ENCODE measurements around the gene C15orf61. TPM values are rescaled to one million over a fixed set of nuclear protein-coding genes. Genes with fewer than 3 reads are reported as not detected.

The C15orf61 gene
- total RNA-seq, 1 donor from 2014 or later: 4.5 TPM

GRCh38 chr15:67521783-67522568 is 1.0 kb downstream of the C15orf61 start:
- Mint-ChIP-seq H3K4me1 (ENCODE audit: unreplicated experiment) (peaks cover 13% of the 10 kb centered on the region), H3K36me3 (ENCODE audit: low read depth, unreplicated experiment) (no peaks in the 10 kb centered on the region), H3K27me3 (ENCODE audit: unreplicated experiment) (no peaks in the 10 kb centered on the region), H3K27ac (ENCODE audit: unreplicated experiment) (peak overlapping the region; percentile 32), H3K4me3 (ENCODE audit: unreplicated experiment) (peak overlapping the region; percentile 90), H3K9me3 (ENCODE audit: unreplicated experiment) (no peaks in the 10 kb centered on the region)
- no peak for DNase-seq (ENCODE audit: low spot score)
- TF ChIP-seq CTCF (IDR thresholded peaks at IDR 0.05; ENCODE audit: unreplicated experiment): no peak

GRCh38 chr15:67523330-67523729 is 2.4 kb downstream of the C15orf61 start:
- Mint-ChIP-seq H3K27me3 (ENCODE audit: unreplicated experiment) (no peaks in the 10 kb centered on the region), H3K4me3 (ENCODE audit: unreplicated experiment) (no peak overlapping the region), H3K36me3 (ENCODE audit: low read depth, unreplicated experiment) (no peaks in the 10 kb centered on the region), H3K9me3 (ENCODE audit: unreplicated experiment) (no peaks in the 10 kb centered on the region), H3K4me1 (ENCODE audit: unreplicated experiment) (peaks cover 13% of the 10 kb centered on the region), H3K27ac (ENCODE audit: unreplicated experiment) (no peak overlapping the region)
- no peak for DNase-seq (ENCODE audit: low spot score)
- no peak for TF ChIP-seq CTCF (IDR thresholded peaks at IDR 0.05; ENCODE audit: unreplicated experiment)

GRCh38 chr15:67524235-67524634 is 3.3 kb downstream of the C15orf61 start:
- H3K9me3 Mint-ChIP-seq (ENCODE audit: unreplicated experiment): no peaks in the 10 kb centered on the region
- no peak for TF ChIP-seq CTCF (IDR thresholded peaks at IDR 0.05; ENCODE audit: unreplicated experiment)
- no peaks in the 10 kb centered on the region for H3K36me3 Mint-ChIP-seq (ENCODE audit: low read depth, unreplicated experiment)
- DNase-seq (ENCODE audit: low spot score): no peak
- H3K27me3 Mint-ChIP-seq (ENCODE audit: unreplicated experiment): no peaks in the 10 kb centered on the region
- no peak overlapping the region for H3K4me3 Mint-ChIP-seq (ENCODE audit: unreplicated experiment)
- H3K4me1 Mint-ChIP-seq (ENCODE audit: unreplicated experiment): peaks cover 9% of the 10 kb centered on the region
- no peak overlapping the region for H3K27ac Mint-ChIP-seq (ENCODE audit: unreplicated experiment)

GRCh38 chr15:67528513-67528912 is 7.6 kb downstream of the C15orf61 start:
- H3K4me3 Mint-ChIP-seq (ENCODE audit: unreplicated experiment): no peak overlapping the region
- no peaks in the 10 kb centered on the region for H3K4me1 Mint-ChIP-seq (ENCODE audit: unreplicated experiment)
- H3K27ac Mint-ChIP-seq (ENCODE audit: unreplicated experiment): no peak overlapping the region
- no peak for DNase-seq (ENCODE audit: low spot score)
- no peak for TF ChIP-seq CTCF (IDR thresholded peaks at IDR 0.05; ENCODE audit: unreplicated experiment)
- H3K27me3 Mint-ChIP-seq (ENCODE audit: unreplicated experiment): no peaks in the 10 kb centered on the region
- H3K9me3 Mint-ChIP-seq (ENCODE audit: unreplicated experiment): no peaks in the 10 kb centered on the region
- no peaks in the 10 kb centered on the region for H3K36me3 Mint-ChIP-seq (ENCODE audit: low read depth, unreplicated experiment)

- no peaks in the 10 kb centered on the region for H3K9me3 Mint-ChIP-seq (ENCODE audit: unreplicated experiment)
- H3K27me3 Mint-ChIP-seq (ENCODE audit: unreplicated experiment): no peaks in the 10 kb centered on the region
- H3K4me1 Mint-ChIP-seq (ENCODE audit: unreplicated experiment): no peaks in the 10 kb centered on the region
- TF ChIP-seq CTCF (IDR thresholded peaks at IDR 0.05; ENCODE audit: unreplicated experiment): no peak
- no peak for DNase-seq (ENCODE audit: low spot score)
- no peak overlapping the region for H3K27ac Mint-ChIP-seq (ENCODE audit: unreplicated experiment)
- H3K36me3 Mint-ChIP-seq (ENCODE audit: low read depth, unreplicated experiment): no peaks in the 10 kb centered on the region
- no peak overlapping the region for H3K4me3 Mint-ChIP-seq (ENCODE audit: unreplicated experiment)
These were observed 10.5 kb downstream of the C15orf61 start for GRCh38 chr15:67531379-67531914.
